BE2C (cell line): ENCODE data around the gene SSTR5.

Source experiments
- DNase-seq: peaks from one replicate; pipeline ENCODE4 v3.0.0-alpha.2; 2020
- H3K27me3 ChIP-seq: fragments of 250-450 bp; sonication (Bioruptor Pico); 2 replicates; pipeline ENCODE4 v1.5.1; 2020; ENCODE audit warnings: mild to moderate bottlenecking
- H3K36me3 ChIP-seq: fragments of 250-450 bp; sonication (Bioruptor Pico); 2 replicates; pipeline ENCODE4 v1.5.1; 2020; ENCODE audit warnings: mild to moderate bottlenecking
- H3K4me1 ChIP-seq: fragments of 250-450 bp; sonication (Bioruptor Pico); 2 replicates; pipeline ENCODE4 v1.5.1; 2020
- H3K4me3 ChIP-seq: 2 replicates; pipeline ENCODE4 v1.5.1; 2011; ENCODE audit warnings: low read depth, low read length
- H3K9me3 ChIP-seq: fragments of 250-450 bp; sonication (Bioruptor Pico); 2 replicates; pipeline ENCODE4 v1.5.1; 2020
- TF ChIP-seq, protein P1 (sequence below): IDR thresholded peaks from 2 replicates; pipeline ENCODE4 v1.5.1; 2012; ENCODE audit warnings: mild to moderate bottlenecking, low read depth, low read length

The SSTR5 gene

DNA sequence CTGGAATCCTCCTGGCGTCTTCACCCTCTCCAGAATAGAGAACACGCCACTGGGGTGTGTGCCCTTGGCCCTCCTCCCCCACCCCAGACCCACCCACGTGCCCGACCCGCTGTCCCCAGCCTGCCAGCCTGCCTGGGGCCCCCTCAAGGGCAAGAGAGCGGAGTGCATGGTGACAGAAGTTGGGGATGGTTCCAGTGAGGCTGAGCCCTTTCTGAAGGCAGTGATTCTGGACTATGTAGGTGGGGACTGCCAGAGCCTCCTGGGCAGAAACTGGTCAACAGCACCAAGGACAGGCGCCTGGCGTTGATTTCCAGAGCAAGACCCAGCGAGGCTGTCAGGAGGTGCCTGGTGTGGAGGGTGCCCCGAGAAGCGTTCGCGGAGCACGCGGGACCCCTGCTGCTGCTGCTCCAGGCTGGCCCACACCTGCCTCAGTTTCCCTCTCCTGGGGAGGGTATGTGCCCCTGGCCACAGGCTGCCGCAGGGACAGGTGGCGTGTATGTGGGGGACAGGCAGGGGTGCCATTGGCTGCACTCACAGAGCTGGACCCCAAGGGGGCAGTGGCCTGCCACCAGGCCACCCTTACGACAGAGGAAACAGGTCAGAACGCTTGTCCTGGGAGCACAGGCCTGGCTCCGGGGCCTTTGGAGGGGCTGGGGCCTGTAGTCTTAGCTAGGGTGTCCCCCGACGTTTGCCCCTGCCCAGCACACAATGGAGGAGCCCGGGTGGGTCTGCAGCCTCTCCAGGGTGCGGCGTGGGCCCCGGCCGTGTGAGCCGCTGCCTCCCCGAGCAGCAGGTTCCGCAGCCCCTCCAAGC, 1.2 kb downstream of the SSTR5 start:
- Histone ChIP-seq H3K27me3 (peaks cover 80% of the 10 kb centered on the region), H3K36me3 (no peaks in the 10 kb centered on the region), H3K4me1 (peaks cover 8% of the 10 kb centered on the region), H3K4me3 (no peak overlapping the region), H3K9me3 (no peaks in the 10 kb centered on the region)
- TF ChIP-seq, protein P1, sequence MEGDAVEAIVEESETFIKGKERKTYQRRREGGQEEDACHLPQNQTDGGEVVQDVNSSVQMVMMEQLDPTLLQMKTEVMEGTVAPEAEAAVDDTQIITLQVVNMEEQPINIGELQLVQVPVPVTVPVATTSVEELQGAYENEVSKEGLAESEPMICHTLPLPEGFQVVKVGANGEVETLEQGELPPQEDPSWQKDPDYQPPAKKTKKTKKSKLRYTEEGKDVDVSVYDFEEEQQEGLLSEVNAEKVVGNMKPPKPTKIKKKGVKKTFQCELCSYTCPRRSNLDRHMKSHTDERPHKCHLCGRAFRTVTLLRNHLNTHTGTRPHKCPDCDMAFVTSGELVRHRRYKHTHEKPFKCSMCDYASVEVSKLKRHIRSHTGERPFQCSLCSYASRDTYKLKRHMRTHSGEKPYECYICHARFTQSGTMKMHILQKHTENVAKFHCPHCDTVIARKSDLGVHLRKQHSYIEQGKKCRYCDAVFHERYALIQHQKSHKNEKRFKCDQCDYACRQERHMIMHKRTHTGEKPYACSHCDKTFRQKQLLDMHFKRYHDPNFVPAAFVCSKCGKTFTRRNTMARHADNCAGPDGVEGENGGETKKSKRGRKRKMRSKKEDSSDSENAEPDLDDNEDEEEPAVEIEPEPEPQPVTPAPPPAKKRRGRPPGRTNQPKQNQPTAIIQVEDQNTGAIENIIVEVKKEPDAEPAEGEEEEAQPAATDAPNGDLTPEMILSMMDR = peak; percentile 34; the same call in 1 of the 2 replicates
- no peak for DNase-seq

DNA sequence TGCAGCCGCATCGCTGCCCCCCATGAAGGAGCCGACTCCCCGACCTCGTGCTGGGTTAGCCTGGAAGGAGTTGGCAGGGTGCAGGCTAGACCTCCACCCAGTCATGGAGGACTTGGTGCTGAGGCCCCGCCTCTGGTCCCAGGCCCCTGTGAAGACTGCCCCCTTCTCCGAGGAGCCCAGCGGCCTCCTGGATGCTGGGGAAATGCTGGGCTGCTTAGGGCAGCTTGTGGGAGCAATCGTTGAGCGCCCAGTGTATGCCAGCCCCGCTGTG, 1.8 kb downstream of the SSTR5 start:
- Histone ChIP-seq H3K9me3 (no peaks in the 10 kb centered on the region; the same call in 1 of the 2 replicates), H3K4me3 (no peak overlapping the region), H3K27me3 (peaks cover 82% of the 10 kb centered on the region), H3K36me3 (no peaks in the 10 kb centered on the region), H3K4me1 (peaks cover 10% of the 10 kb centered on the region)
- TF ChIP-seq, protein P1 = no peak
- no peak for DNase-seq

DNA sequence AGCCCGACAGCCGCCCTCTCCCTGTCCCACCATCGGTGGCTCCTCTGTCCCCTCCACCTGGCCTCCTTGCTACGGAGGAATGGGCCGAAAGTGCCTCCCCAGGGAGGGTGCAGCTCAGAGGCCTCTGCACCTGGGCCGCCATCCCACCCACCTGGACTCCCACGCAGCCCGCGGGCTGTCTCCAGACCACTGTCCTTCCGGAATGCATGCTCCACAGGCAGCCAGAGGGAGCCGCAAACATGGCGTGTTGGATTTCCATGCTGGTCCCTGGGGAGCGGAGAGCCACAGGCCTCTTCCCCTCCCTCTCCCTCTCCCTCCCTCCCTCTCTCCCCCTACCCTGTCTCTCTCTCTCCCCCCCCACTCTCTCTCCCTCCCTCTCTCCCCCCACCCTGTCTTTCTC, 3.0 kb downstream of the SSTR5 start:
- Histone ChIP-seq H3K27me3 (peaks cover 82% of the 10 kb centered on the region), H3K9me3 (no peaks in the 10 kb centered on the region; the same call in 1 of the 2 replicates)

DNA sequence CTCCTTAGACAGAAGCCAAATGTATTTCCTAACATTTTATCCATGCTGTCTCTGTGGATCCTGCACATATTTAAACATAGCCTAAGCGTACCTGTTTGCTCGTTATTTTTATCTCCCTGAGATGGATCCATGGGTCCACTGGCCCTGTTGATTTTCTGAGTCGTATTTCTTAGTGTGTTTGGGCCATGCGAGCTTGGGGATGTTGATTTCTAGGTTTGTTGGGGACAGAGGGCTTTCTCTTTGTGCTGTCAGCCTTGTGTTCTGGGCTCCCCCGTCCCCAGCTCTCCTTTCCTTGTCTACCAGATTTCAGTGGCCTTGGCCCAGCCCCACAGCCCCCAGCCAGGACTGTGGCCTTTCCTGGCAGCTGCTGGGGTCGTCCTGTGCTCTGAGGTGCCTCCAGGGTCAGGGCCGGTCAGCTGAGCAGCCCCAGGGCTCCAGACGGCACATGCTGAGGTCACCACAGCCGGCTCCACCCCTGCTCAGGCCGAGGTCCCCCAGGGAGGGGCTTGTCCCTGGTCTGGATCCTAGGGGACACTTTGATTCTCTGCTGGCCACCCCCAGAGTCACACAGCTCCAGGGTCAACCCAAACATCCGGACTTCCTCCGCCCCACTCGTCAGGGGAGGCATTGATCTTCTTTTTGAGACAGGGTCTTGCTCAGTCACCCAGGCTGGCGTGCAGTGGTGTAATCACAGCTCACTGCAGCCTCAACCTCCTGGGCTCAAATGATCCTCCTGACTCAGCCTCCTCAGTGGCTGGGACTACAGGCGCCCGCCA, 4.4 kb downstream of the SSTR5 start:
- no peaks in the 10 kb centered on the region; the same call in 1 of the 2 replicates for H3K9me3 ChIP-seq
- peaks cover 10% of the 10 kb centered on the region for H3K4me1 ChIP-seq
- no peak overlapping the region for H3K4me3 ChIP-seq
- peaks cover 82% of the 10 kb centered on the region for H3K27me3 ChIP-seq
- H3K36me3 ChIP-seq = no peaks in the 10 kb centered on the region
- no peak for DNase-seq
- TF ChIP-seq, protein P1 = no peak

More for the DNA sequence above, 3.0 kb downstream of the SSTR5 start:
- Histone ChIP-seq H3K4me1 (peaks cover 10% of the 10 kb centered on the region), H3K4me3 (no peak overlapping the region), H3K36me3 (no peaks in the 10 kb centered on the region)
- TF ChIP-seq, protein P1 = no peak
- peak; percentile 49 for DNase-seq

DNA sequence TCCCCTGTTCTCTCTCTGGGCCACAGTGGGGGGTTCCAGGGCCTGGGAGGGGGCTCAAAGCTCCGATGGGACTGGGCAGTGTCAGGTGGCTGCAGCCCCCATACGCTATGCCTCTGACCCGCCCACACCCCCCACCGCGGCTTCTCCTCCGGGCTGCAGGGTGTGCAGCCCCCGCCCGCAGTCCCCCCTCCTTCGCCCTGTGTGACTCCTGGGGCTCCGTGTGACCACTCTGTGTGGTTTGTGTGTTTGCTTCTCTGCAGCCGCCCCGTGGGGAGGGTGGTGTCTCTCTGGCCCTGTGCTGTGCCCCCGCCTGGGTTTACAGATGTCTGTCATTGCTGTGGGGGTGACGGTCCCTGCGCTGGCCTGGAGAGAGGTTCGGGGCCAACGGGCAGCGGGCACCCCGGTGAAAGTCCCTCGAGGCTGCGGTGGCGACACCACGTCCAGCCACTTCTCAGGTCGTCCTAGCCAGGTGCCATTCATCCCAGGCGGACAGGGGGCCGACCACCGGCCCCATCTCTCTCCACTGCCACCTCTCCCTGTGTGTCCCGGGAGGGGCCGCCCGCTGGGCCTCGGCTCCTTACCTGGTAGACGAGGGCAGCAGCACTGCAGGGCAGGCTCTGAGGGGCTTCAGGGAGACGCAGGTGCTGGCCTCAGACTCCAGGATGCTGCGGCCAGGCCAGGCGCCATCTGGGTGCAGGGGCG, 5.5 kb downstream of the SSTR5 start:
- Histone ChIP-seq H3K36me3 (no peaks in the 10 kb centered on the region), H3K4me3 (no peak overlapping the region), H3K4me1 (peaks cover 10% of the 10 kb centered on the region), H3K27me3 (peaks cover 83% of the 10 kb centered on the region), H3K9me3 (no peaks in the 10 kb centered on the region; the same call in 1 of the 2 replicates)
- DNase-seq = no peak
- TF ChIP-seq, protein P1 = no peak
